Measurements from ENCODE around the gene MED22. TPM values are rescaled to one million over a fixed set of nuclear protein-coding genes. Genes with fewer than 3 reads are reported as not detected.

MED22 gene
- total RNA-seq, 4 donors from 2014 or later, result 10.8 to 22.5 (median 15.9) TPM

DNA sequence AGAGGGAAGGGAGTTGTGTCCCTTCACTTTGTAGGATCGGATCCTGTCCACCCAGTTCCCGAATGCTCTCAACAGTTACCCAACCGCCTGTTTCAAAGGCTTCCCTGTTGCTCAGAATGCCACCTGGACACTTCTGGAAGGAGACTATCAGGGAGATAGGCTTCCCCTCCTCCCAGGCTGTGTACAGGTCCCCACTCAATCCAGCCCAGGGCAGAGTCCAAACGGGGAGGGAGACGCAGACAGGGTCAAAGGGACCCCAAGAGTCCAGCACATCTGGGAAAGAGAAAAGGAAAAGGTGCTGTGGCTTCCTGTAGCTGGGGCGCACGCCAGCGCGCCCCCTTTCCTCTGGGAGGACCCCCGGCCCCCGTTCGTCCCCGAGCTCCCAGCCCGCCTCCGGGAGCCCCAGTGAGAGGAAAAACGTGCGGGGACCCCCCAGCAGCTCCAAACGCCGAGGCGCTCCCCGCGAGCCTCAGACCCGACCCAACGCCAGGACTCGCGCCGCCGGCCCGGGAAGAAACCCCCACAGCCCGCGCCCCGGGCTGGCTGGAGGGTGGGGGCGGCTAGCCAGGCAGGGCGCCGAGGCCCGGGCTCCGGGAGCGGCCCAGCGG, 27.3 kb upstream of the MED22 start:
- Histone ChIP-seq H3K9me3 (no peaks in the 10 kb centered on the region), H3K36me3 (peaks cover 0 to 24% (median 0%) of the 10 kb centered on the region in 3 donors), H3K27me3 (no peaks in the 10 kb centered on the region), H3K4me1 (peaks cover 29 to 90% (median 48%) of the 10 kb centered on the region in 3 donors), H3K4me3 (peak overlapping the region; percentile 87 to 100 (median 94)), H3K27ac (peak overlapping the region; percentile 92 to 99 (median 96))
- no peak for DNase-seq
- 0% methylated on average over 3 to 4 of the region's 39 CpGs for WGBS, 2 donors
- intact Hi-C loops (cut with DNase I), result no loop called here
- TF ChIP-seq CTCF (IDR thresholded peaks at IDR 0.05) (no peak), POLR2A (IDR thresholded peaks at IDR 0.05) (no peak)

- Histone ChIP-seq H3K36me3 (peaks cover 0 to 30% (median 0%) of the 10 kb centered on the region in 3 donors), H3K4me1 (peaks cover 34 to 92% (median 53%) of the 10 kb centered on the region in 3 donors), H3K9me3 (no peaks in the 10 kb centered on the region), H3K27me3 (no peaks in the 10 kb centered on the region), H3K27ac (peak overlapping the region; percentile 92 to 99 (median 96)), H3K4me3 (peak overlapping the region; percentile 87 to 100 (median 94))
- no peak for TF ChIP-seq CTCF (IDR thresholded peaks at IDR 0.05)
- no peak for TF ChIP-seq POLR2A (IDR thresholded peaks at IDR 0.05)
- 5 to 10% methylated on average over 12 of the region's 12 CpGs for WGBS, 2 donors
- intact Hi-C loops (cut with DNase I), result no loop called here
- DNase-seq, result no peak
Observed at GRCh38 chr9:133374612-133375115, 26.7 kb upstream of the MED22 start.

DNA sequence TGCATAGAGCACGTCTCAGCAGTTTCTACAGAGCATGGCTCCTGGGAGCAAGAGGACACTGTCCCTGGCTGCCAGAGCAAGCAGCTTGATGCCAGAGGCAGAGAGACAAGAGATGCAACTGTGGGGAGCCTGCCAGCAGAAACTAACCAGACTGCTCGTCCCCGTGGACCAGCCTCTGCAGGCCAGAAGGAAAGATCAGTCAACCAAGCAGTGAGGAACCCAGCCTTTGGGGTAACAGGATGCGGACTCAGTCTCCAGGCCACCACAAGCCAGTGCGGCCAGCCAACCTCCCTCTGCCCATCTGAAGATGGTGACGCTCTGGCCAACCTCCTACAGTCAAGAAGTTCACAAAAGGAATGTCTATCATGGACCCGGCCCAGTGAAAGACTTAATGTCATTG, 24.2 kb upstream of the MED22 start:
- peak overlapping the region in 1 of 4 donors; percentile 12 for H3K4me3 ChIP-seq
- WGBS, 2 donors, result 47 to 59% methylated on average over 3 to 6 of the region's 7 CpGs
- intact Hi-C loops (cut with DNase I), result no loop called here

GRCh38 chr9:133371261-133371711, 23.4 kb upstream of the MED22 start:
- intact Hi-C loops (cut with DNase I), result no loop called here
- Histone ChIP-seq H3K36me3 (peaks cover 11 to 49% (median 12%) of the 10 kb centered on the region in 3 donors), H3K4me3 (peak overlapping the region in 1 of 4 donors; percentile 16), H3K27ac (peak overlapping the region; percentile 36 to 63 (median 46)), H3K27me3 (no peaks in the 10 kb centered on the region), H3K9me3 (no peaks in the 10 kb centered on the region), H3K4me1 (peaks cover 46 to 92% (median 64%) of the 10 kb centered on the region in 3 donors)
- no peak for TF ChIP-seq CTCF (IDR thresholded peaks at IDR 0.05)
- no peak for TF ChIP-seq POLR2A (IDR thresholded peaks at IDR 0.05)
- DNase-seq, result no peak
- WGBS, 2 donors, result 35 to 44% methylated on average over 12 of the region's 12 CpGs

More for the DNA sequence above, 24.2 kb upstream of the MED22 start:
- TF ChIP-seq CTCF (IDR thresholded peaks at IDR 0.05), result no peak
- TF ChIP-seq POLR2A (IDR thresholded peaks at IDR 0.05), result no peak
- DNase-seq, result no peak
- H3K36me3 ChIP-seq, result peaks cover 3 to 40% (median 4%) of the 10 kb centered on the region in 3 donors
- H3K27me3 ChIP-seq, result no peaks in the 10 kb centered on the region
- H3K4me1 ChIP-seq, result peaks cover 46 to 92% (median 72%) of the 10 kb centered on the region in 3 donors
- H3K27ac ChIP-seq, result peak overlapping the region; percentile 8 to 63 (median 44)
- H3K9me3 ChIP-seq, result no peaks in the 10 kb centered on the region

DNA sequence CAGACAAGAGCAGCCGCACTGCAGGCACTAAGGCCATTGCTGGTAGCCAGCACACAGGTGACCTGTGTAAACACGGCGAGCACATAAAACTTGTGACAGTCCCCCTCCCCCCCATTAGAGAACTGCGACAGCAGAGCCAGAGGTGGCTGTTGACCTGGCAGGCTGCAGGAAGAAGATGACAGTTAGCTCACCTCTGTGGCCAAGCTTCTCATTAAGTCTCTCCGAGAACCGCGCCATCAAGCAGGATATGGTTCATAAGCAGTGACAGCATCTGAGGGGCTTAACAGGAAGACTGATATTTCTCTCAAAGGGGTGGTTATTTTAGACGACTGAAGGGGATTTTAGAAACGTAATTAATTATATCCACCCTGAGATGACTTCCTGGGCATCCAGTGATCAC, 22.8 kb upstream of the MED22 start:
- Histone ChIP-seq H3K9me3 (no peaks in the 10 kb centered on the region), H3K36me3 (peaks cover 15 to 55% (median 17%) of the 10 kb centered on the region in 3 donors), H3K27me3 (no peaks in the 10 kb centered on the region), H3K27ac (peak overlapping the region in 3 of 4 donors; percentile 27 to 63 (median 54)), H3K4me1 (peaks cover 47 to 97% (median 64%) of the 10 kb centered on the region in 3 donors), H3K4me3 (no peak overlapping the region)
- TF ChIP-seq POLR2A (IDR thresholded peaks at IDR 0.05), result no peak
- WGBS, 2 donors, result 57 to 67% methylated on average over 7 to 9 of the region's 9 CpGs
- DNase-seq, result no peak
- intact Hi-C loops (cut with DNase I), result no loop called here
